ENCODE data around the gene HYAL1. TPM values are rescaled to one million over a fixed set of nuclear protein-coding genes. Genes with fewer than 3 reads are reported as not detected.
"Not testable (repeated sequence)": the region's sequence is repeated elsewhere in the genome, so short reads cannot be mapped to it uniquely, and the experiment has no call there.

HYAL1 gene
- total and polyA plus RNA-seq, 9 donors, result 1.8 to 9.3 (median 3.5) TPM

GRCh38 chr3:50288387-50289007, 14.9 kb downstream of the HYAL1 start:
- intact Hi-C loops (cut with DNase I), result no loop called here
- no peak for DNase-seq
- Histone ChIP-seq H3K4me1 (ENCODE audit: insufficient read depth) (peaks cover 6% of the 10 kb centered on the region), H3K9me3 (no peaks in the 10 kb centered on the region), H3K4me3 (no peak overlapping the region), H3K27me3 (no peaks in the 10 kb centered on the region), H3K27ac (no peak overlapping the region), H3K36me3 (no peaks in the 10 kb centered on the region)
- TF ChIP-seq EP300 (IDR thresholded peaks at IDR 0.05) (no peak), POLR2A (IDR thresholded peaks at IDR 0.05) (no peak), CTCF (IDR thresholded peaks at IDR 0.05) (no peak)
- WGBS, 3 donors, result 90 to 93% (median 92%) methylated on average over 23 of the region's 23 CpGs

- intact Hi-C loops (cut with DNase I), result no loop called here
- Histone ChIP-seq H3K36me3 (no peaks in the 10 kb centered on the region), H3K9me3 (no peaks in the 10 kb centered on the region), H3K4me1 (ENCODE audit: insufficient read depth) (peaks cover 3% of the 10 kb centered on the region), H3K27ac (no peak overlapping the region), H3K4me3 (no peak overlapping the region), H3K27me3 (no peaks in the 10 kb centered on the region)
- 67 to 84% (median 83%) methylated on average over 1 of the region's 1 CpG for WGBS, 3 donors
- TF ChIP-seq EP300 (IDR thresholded peaks at IDR 0.05), result no peak
- no peak for TF ChIP-seq POLR2A (IDR thresholded peaks at IDR 0.05)
- no peak for TF ChIP-seq CTCF (IDR thresholded peaks at IDR 0.05)
- DNase-seq, result no peak
Measured at GRCh38 chr3:50287262-50287661, 16.1 kb downstream of the HYAL1 start.

- intact Hi-C loops (cut with DNase I), result no loop called here
- Histone ChIP-seq H3K4me3 (no peak overlapping the region), H3K36me3 (no peaks in the 10 kb centered on the region), H3K27ac (no peak overlapping the region), H3K4me1 (ENCODE audit: insufficient read depth) (peaks cover 3% of the 10 kb centered on the region), H3K9me3 (no peaks in the 10 kb centered on the region), H3K27me3 (no peaks in the 10 kb centered on the region)
- TF ChIP-seq EP300 (IDR thresholded peaks at IDR 0.05) (no peak), CTCF (IDR thresholded peaks at IDR 0.05) (no peak), POLR2A (IDR thresholded peaks at IDR 0.05) (no peak)
- peak in 1 of 5 donors; percentile 18 for DNase-seq
- 79 to 80% (median 80%) methylated on average over 23 to 28 of the region's 28 CpGs for WGBS, 3 donors
Measured at GRCh38 chr3:50286322-50287227, 16.8 kb downstream of the HYAL1 start.

- H3K36me3 ChIP-seq; H3K27me3 ChIP-seq; H3K27ac ChIP-seq; H3K9me3 ChIP-seq; DNase-seq; H3K4me3 ChIP-seq; H3K4me1 ChIP-seq (ENCODE audit: insufficient read depth): not testable (repeated sequence)
- intact Hi-C loops (cut with DNase I), result loop anchor here in 1 of 4 donors (1.0 kb wide), 1 partner anchor 34 kb away; no protein-coding TSS in a partner anchor
- 80 to 84% (median 81%) methylated on average over 6 of the region's 6 CpGs for WGBS, 3 donors
Measured at GRCh38 chr3:50284121-50284520, 19.3 kb downstream of the HYAL1 start.
